ENCODE data around the gene DOC2B. TPM values are rescaled to one million over a fixed set of nuclear protein-coding genes. Genes with fewer than 3 reads are reported as not detected.
"Not testable (repeated sequence)": the region's sequence is repeated elsewhere in the genome, so short reads cannot be mapped to it uniquely, and the experiment has no call there.

DOC2B gene
- total RNA-seq, 4 donors from 2014 or later: 5.3 to 45.6 (median 20.5) TPM

- TF ChIP-seq CTCF (IDR thresholded peaks at IDR 0.05; ENCODE audit: low read depth): no peak
These were observed 39.3 kb downstream of the DOC2B start for GRCh38 chr17:142102-142661.

- TF ChIP-seq CTCF (IDR thresholded peaks at IDR 0.05; ENCODE audit: low read depth): not testable (repeated sequence)
These were observed 44.2 kb downstream of the DOC2B start, which contains the start of gene SCGB1C2 for GRCh38 chr17:137166-137807. SCGB1C2 (plus strand) TSS chr17:137569; CDS start chr17:137591, 22 bp downstream.

Other genes with a start within 250 kb of the DOC2B start
- not detected for gene SCGB1C2, start 44.1 kb downstream of the DOC2B start, total RNA-seq
- 10 to 100 TPM; 13.0 to 49.2 (median 26.9) TPM for gene RPH3AL, start 171.2 kb upstream of the DOC2B start, total RNA-seq

All from subcutaneous adipose tissue (tissue), 4 donors.